B cell (primary cell): Measurements from ENCODE around the gene SLC24A1. TPM values are rescaled to one million over a fixed set of nuclear protein-coding genes. Genes with fewer than 3 reads are reported as not detected.

Experiments used
- ATAC-seq: fragments of 200-7000 bp; cut with Tn5 transposase; one replicate; pipeline ENCODE4 v1.10.0; 2021; ENCODE audit warnings: low read depth, mild to moderate bottlenecking, moderate number of reproducible peaks, moderate library complexity
- CTCF ChIA-PET: fragments of 350-600 bp; sonication (Branson Sonifier 250); formaldehyde crosslinking; loops from one replicate; lab custom pipeline; 2021; ENCODE audit warnings: antibody characterized with exemption, inconsistent platforms; lab: Charles Lee
- POLR2A ChIA-PET: fragments of 350-600 bp; sonication (Branson Sonifier 250); formaldehyde crosslinking; loops from one replicate; lab custom pipeline; 2021; ENCODE audit warnings: antibody characterized with exemption; lab: Charles Lee
- DNase-seq: peaks from one replicate; pipeline ENCODE4 v3.0.0; 2013
- H2AFZ ChIP-seq: 2 replicates; pipeline ENCODE4 v1.6.1; 2012; ENCODE audit warnings: mild to moderate bottlenecking, low read depth, low read length; ENCODE audit not compliant: insufficient read depth, poor library complexity, severe bottlenecking
- H3K27ac ChIP-seq, 2 donors: 1 replicate in 1 of 2; 2 replicates in 1 of 2; pipeline ENCODE4 v1.5.1; 2012 to 2013; ENCODE audit warnings: low read length in 2 of 2, mild to moderate bottlenecking in 2 of 2, moderate library complexity in 1 of 2
- H3K27me3 ChIP-seq, 4 experiments: fragments of 200-600 bp in 1 of 4; sonication (generic) in 1 of 4; replicated peaks in 1 of 4; 1 replicate in 2 of 4; 2 replicates in 2 of 4; pipeline versions ENCODE4 v1.6.1 to v1.7.0; 2013 to 2016; ENCODE audit warnings: low read length in 3 of 4, mild to moderate bottlenecking in 2 of 4, mixed read lengths in 1 of 4, moderate library complexity in 1 of 4; ENCODE audit not compliant: insufficient read depth in 4 of 4, control insufficient read depth in 3 of 4; ENCODE audit errors: control extremely low read depth in 1 of 4
- H3K36me3 ChIP-seq, 2 experiments: replicated peaks in 1 of 2; 1 replicate in 1 of 2; 2 replicates in 1 of 2; pipeline versions ENCODE4 v1.6.1 to v1.7.1; 2013; ENCODE audit warnings: low read length in 1 of 2; ENCODE audit not compliant: insufficient read depth in 2 of 2, control insufficient read depth in 1 of 2; ENCODE audit errors: control extremely low read depth in 1 of 2, extremely low read depth in 1 of 2
- H3K4me1 ChIP-seq, 2 donors: fragments of 200-600 bp in 1 of 2; sonication (generic) in 1 of 2; 1 replicate in 1 of 2; 2 replicates in 1 of 2; pipeline versions ENCODE4 v1.5.1 to v1.6.1; 2013 to 2017; ENCODE audit warnings: low read length in 2 of 2; ENCODE audit not compliant: control insufficient read depth in 2 of 2, insufficient read depth in 2 of 2
- H3K4me2 ChIP-seq: replicated peaks from 2 replicates; pipeline ENCODE3; 2012; ENCODE audit warnings: mild to moderate bottlenecking, low read depth, low read length; ENCODE audit not compliant: poor library complexity, severe bottlenecking
- H3K4me3 ChIP-seq, 5 experiments: fragments of 200-600 bp in 1 of 5; sonication (generic) in 1 of 5; 1 replicate in 3 of 5; 2 replicates in 2 of 5; pipeline versions ENCODE4 v1.5.1 to v1.7.0; 2011 to 2016; ENCODE audit warnings: low read length in 4 of 5, mild to moderate bottlenecking in 4 of 5, low read depth in 2 of 5, control low read depth in 1 of 5, moderate library complexity in 1 of 5; ENCODE audit not compliant: insufficient read depth in 1 of 5; ENCODE audit errors: control extremely low read depth in 1 of 5, extremely low read depth in 1 of 5
- H3K79me2 ChIP-seq: fragments of 200-600 bp; sonication (generic); one replicate; pipeline ENCODE4 v1.6.0; 2016; ENCODE audit warnings: low read length; ENCODE audit not compliant: control insufficient read depth, insufficient read depth
- H3K9ac ChIP-seq: fragments of 200-600 bp; sonication (generic); 2 replicates; pipeline ENCODE4 v1.6.1; 2017; ENCODE audit warnings: mild to moderate bottlenecking, low read length, moderate library complexity
- H3K9me3 ChIP-seq, 3 donors: one replicate each; pipeline versions ENCODE4 v1.6.1 to v1.7.1; 2013; ENCODE audit warnings: low read length in 2 of 3; ENCODE audit not compliant: control insufficient read depth in 2 of 3, insufficient read depth in 1 of 3; ENCODE audit errors: control extremely low read depth in 1 of 3
- H4K20me1 ChIP-seq: 2 replicates; pipeline ENCODE4 v1.6.0; 2012; ENCODE audit warnings: mild to moderate bottlenecking, low read length; ENCODE audit not compliant: insufficient read depth, control insufficient read depth, poor library complexity, severe bottlenecking
- H3K27ac Mint-ChIP-seq: one replicate; pipeline ENCODE4 v1.8.0; 2021; ENCODE audit warnings: mixed read lengths
- H3K27me3 Mint-ChIP-seq: one replicate; pipeline ENCODE4 v1.8.0; 2021; ENCODE audit warnings: mixed read lengths
- H3K4me1 Mint-ChIP-seq: one replicate; pipeline ENCODE4 v1.8.0; 2021; ENCODE audit warnings: mixed read lengths
- H3K4me3 Mint-ChIP-seq: one replicate; pipeline ENCODE4 v1.8.0; 2021; ENCODE audit warnings: mixed read lengths
- H3K9me3 Mint-ChIP-seq: one replicate; pipeline ENCODE4 v1.8.0; 2022; ENCODE audit warnings: mixed read lengths; ENCODE audit not compliant: insufficient read depth
- EZH2 ChIP-seq: IDR thresholded peaks from 2 replicates; pipeline ENCODE4 v1.6.1; 2012; ENCODE audit warnings: borderline replicate concordance, low read depth, mild to moderate bottlenecking, moderate library complexity, low read length; ENCODE audit not compliant: insufficient read depth, poor library complexity, severe bottlenecking
- WGBS: methylation state at CpG from one replicate; pipeline ENCODE4 v1.1.5; 2013; ENCODE audit warnings: missing lambda C conversion rate; ENCODE audit not compliant: insufficient coverage; 5-methylcytosine and 5-hydroxymethylcytosine counted together
- intact Hi-C: fragments of 100-400 bp; cut with micrococcal nuclease; formaldehyde crosslinking; loops from one replicate; pipeline ENCODE4 v1.10.0; 2022
- polyA plus RNA-seq: library from polyadenylated mRNA; depleted of rRNA; stranded (reverse); fragments of >200 nt; gene quantifications from 2 replicates; pipeline ENCODE4 v1.2.3, GENCODE V29; 2012
- total RNA-seq, 2 donors: library from RNA; stranded (reverse); fragments of 120-200 nt in 1 of 2; gene quantifications; 1 replicate in 1 of 2; 2 replicates in 1 of 2; pipeline versions ENCODE4 v1.2.3 to v1.2.4, GENCODE V29; 2013 to 2022
- TF ChIP-seq, protein P1 (sequence below): fragments of 200-600 bp; IDR thresholded peaks from one replicate; pipeline ENCODE4 v1.8.0; 2022; ENCODE audit warnings: antibody characterized with exemption, mild to moderate bottlenecking

The SLC24A1 gene
- total and polyA plus RNA-seq, 2 donors (not counting 1 experiment from before 2014, with no cell fraction given): 1.7 to 6.7 TPM

DNA sequence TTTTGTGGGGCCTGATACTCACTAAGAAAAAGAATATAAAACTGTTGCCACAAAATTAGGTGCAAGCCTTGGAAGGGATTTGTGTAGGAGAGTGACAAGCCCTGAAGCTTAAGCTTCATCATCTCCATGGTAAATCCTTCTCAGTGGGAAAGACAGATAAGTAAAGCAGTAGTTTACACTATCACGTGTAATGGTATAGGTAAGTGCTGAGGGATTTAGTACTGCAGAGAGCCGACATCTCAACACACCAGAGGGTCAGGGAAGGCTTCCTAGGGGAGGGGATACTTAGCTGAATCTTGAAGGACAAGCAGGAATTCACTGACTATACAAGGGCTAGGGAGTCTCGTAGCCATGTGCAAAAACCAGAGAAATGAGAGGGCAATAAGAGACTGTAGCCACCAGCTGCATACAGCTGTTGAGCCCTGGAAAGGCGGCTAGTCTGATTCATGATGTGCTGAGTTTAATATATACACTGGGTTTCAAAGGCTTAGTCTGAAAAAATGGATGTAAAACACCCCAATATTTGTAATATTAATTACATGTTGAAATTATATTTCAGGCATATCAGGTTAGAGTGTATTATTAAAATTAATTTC lies 11.1 kb downstream of the SLC24A1 start:
- intact Hi-C loops: no loop called here
- Histone ChIP-seq H3K36me3 (no peaks in the 10 kb centered on the region), H3K9me3 (peaks cover 0 to 2% (median 0%) of the 10 kb centered on the region in 3 donors), H3K27me3 (no peaks in the 10 kb centered on the region), H4K20me1 (no peaks in the 10 kb centered on the region), H3K79me2 (no peaks in the 10 kb centered on the region), H3K27ac (no peak overlapping the region), H2AFZ (no peak overlapping the region), H3K4me1 (peaks cover 8 to 10% of the 10 kb centered on the region in 2 donors), H3K9ac (no peak overlapping the region), H3K4me3 (no peak overlapping the region), H3K4me2 (no peak overlapping the region)
- WGBS: no CpG with 5 or more reads among the region's 4 CpGs
- no peak for TF ChIP-seq EZH2
- TF ChIP-seq, protein P1, sequence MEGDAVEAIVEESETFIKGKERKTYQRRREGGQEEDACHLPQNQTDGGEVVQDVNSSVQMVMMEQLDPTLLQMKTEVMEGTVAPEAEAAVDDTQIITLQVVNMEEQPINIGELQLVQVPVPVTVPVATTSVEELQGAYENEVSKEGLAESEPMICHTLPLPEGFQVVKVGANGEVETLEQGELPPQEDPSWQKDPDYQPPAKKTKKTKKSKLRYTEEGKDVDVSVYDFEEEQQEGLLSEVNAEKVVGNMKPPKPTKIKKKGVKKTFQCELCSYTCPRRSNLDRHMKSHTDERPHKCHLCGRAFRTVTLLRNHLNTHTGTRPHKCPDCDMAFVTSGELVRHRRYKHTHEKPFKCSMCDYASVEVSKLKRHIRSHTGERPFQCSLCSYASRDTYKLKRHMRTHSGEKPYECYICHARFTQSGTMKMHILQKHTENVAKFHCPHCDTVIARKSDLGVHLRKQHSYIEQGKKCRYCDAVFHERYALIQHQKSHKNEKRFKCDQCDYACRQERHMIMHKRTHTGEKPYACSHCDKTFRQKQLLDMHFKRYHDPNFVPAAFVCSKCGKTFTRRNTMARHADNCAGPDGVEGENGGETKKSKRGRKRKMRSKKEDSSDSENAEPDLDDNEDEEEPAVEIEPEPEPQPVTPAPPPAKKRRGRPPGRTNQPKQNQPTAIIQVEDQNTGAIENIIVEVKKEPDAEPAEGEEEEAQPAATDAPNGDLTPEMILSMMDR: no peak
- no peak overlapping the region for H3K4me3 Mint-ChIP-seq
- peaks cover 13% of the 10 kb centered on the region for H3K4me1 Mint-ChIP-seq
- H3K27ac Mint-ChIP-seq: no peak overlapping the region
- POLR2A ChIA-PET: no interaction called here
- no peaks in the 10 kb centered on the region for H3K27me3 Mint-ChIP-seq
- no peaks in the 10 kb centered on the region for H3K9me3 Mint-ChIP-seq
- DNase-seq (no peak), ATAC-seq (no peak)
- CTCF ChIA-PET: interaction anchor here (0.5 to 0.6 kb wide), 2 partner anchors 41 to 152 kb away, joined by 3 read pairs; no protein-coding TSS in a partner anchor

GRCh38 chr15:65633752-65634151 lies 12.0 kb downstream of the SLC24A1 start:
- Mint-ChIP-seq H3K27ac (no peak overlapping the region), H3K4me3 (no peak overlapping the region), H3K9me3 (no peaks in the 10 kb centered on the region), H3K27me3 (no peaks in the 10 kb centered on the region), H3K4me1 (peaks cover 18% of the 10 kb centered on the region)
- peaks cover 0 to 2% (median 0%) of the 10 kb centered on the region in 3 donors for H3K9me3 ChIP-seq
- no peaks in the 10 kb centered on the region for H3K36me3 ChIP-seq
- no peak for ATAC-seq
- intact Hi-C loops: no loop called here
- no peak overlapping the region for H3K27ac ChIP-seq
- no peaks in the 10 kb centered on the region for H3K79me2 ChIP-seq
- no peaks in the 10 kb centered on the region for H3K27me3 ChIP-seq
- 97% methylated on average over 2 of the region's 2 CpGs for WGBS
- H3K4me1 ChIP-seq: peaks cover 8 to 16% of the 10 kb centered on the region in 2 donors
- no peaks in the 10 kb centered on the region for H4K20me1 ChIP-seq
- H3K4me2 ChIP-seq: no peak overlapping the region
- CTCF ChIA-PET: no interaction called here
- no peak overlapping the region for H3K9ac ChIP-seq
- H2AFZ ChIP-seq: no peak overlapping the region
- POLR2A ChIA-PET: no interaction called here
- no peak for TF ChIP-seq EZH2
- TF ChIP-seq, protein P1: no peak
- no peak overlapping the region for H3K4me3 ChIP-seq
- DNase-seq: no peak
